ENCODE measurements around the gene TBXAS1. TPM values are rescaled to one million over a fixed set of nuclear protein-coding genes. Genes with fewer than 3 reads are reported as not detected.

TBXAS1 gene
- total RNA-seq, 1 donor from 2014 or later = 1.3 TPM

GRCh38 chr7:140055833-140056232 is 226.8 kb downstream of the TBXAS1 start:
- peaks cover 12% of the 10 kb centered on the region for H3K4me1 Mint-ChIP-seq (ENCODE audit: unreplicated experiment)
- H3K27ac Mint-ChIP-seq (ENCODE audit: unreplicated experiment) = no peak overlapping the region
- H3K9me3 Mint-ChIP-seq (ENCODE audit: unreplicated experiment) = no peaks in the 10 kb centered on the region
- no peak for TF ChIP-seq CTCF (IDR thresholded peaks at IDR 0.05; ENCODE audit: unreplicated experiment)
- peaks cover 6% of the 10 kb centered on the region for H3K36me3 Mint-ChIP-seq (ENCODE audit: low read depth, unreplicated experiment)
- H3K27me3 Mint-ChIP-seq (ENCODE audit: unreplicated experiment) = peaks cover 5% of the 10 kb centered on the region
- no peak for DNase-seq (ENCODE audit: low spot score)
- H3K4me3 Mint-ChIP-seq (ENCODE audit: unreplicated experiment) = no peak overlapping the region

GRCh38 chr7:140056431-140057142 is 227.5 kb downstream of the TBXAS1 start:
- H3K27me3 Mint-ChIP-seq (ENCODE audit: unreplicated experiment) = peaks cover 10% of the 10 kb centered on the region
- no peak overlapping the region for H3K4me3 Mint-ChIP-seq (ENCODE audit: unreplicated experiment)

GRCh38 chr7:140057143-140057535 is 228.1 kb downstream of the TBXAS1 start:
- Mint-ChIP-seq H3K27me3 (ENCODE audit: unreplicated experiment) (peaks cover 10% of the 10 kb centered on the region), H3K4me3 (ENCODE audit: unreplicated experiment) (no peak overlapping the region), H3K9me3 (ENCODE audit: unreplicated experiment) (no peaks in the 10 kb centered on the region), H3K27ac (ENCODE audit: unreplicated experiment) (no peak overlapping the region), H3K36me3 (ENCODE audit: low read depth, unreplicated experiment) (peaks cover 12% of the 10 kb centered on the region), H3K4me1 (ENCODE audit: unreplicated experiment) (peaks cover 19% of the 10 kb centered on the region)
- TF ChIP-seq CTCF (IDR thresholded peaks at IDR 0.05; ENCODE audit: unreplicated experiment) = no peak
- no peak for DNase-seq (ENCODE audit: low spot score)

More at GRCh38 chr7:140056431-140057142, 227.5 kb downstream of the TBXAS1 start:
- Mint-ChIP-seq H3K36me3 (ENCODE audit: low read depth, unreplicated experiment) (peaks cover 12% of the 10 kb centered on the region), H3K27ac (ENCODE audit: unreplicated experiment) (no peak overlapping the region), H3K9me3 (ENCODE audit: unreplicated experiment) (no peaks in the 10 kb centered on the region), H3K4me1 (ENCODE audit: unreplicated experiment) (peaks cover 19% of the 10 kb centered on the region)
- DNase-seq (ENCODE audit: low spot score) = no peak
- no peak for TF ChIP-seq CTCF (IDR thresholded peaks at IDR 0.05; ENCODE audit: unreplicated experiment)

- Mint-ChIP-seq H3K27ac (ENCODE audit: unreplicated experiment) (no peak overlapping the region), H3K4me1 (ENCODE audit: unreplicated experiment) (peaks cover 19% of the 10 kb centered on the region), H3K27me3 (ENCODE audit: unreplicated experiment) (peaks cover 12% of the 10 kb centered on the region), H3K9me3 (ENCODE audit: unreplicated experiment) (no peaks in the 10 kb centered on the region), H3K36me3 (ENCODE audit: low read depth, unreplicated experiment) (peaks cover 12% of the 10 kb centered on the region), H3K4me3 (ENCODE audit: unreplicated experiment) (no peak overlapping the region)
- DNase-seq (ENCODE audit: low spot score) = no peak
- no peak for TF ChIP-seq CTCF (IDR thresholded peaks at IDR 0.05; ENCODE audit: unreplicated experiment)
These were observed 229.5 kb downstream of the TBXAS1 start for GRCh38 chr7:140058517-140058916.
